ENCODE results near the gene MGAT5B. TPM values are rescaled to one million over a fixed set of nuclear protein-coding genes. Genes with fewer than 3 reads are reported as not detected.
A peak's percentile ranks its signal among the peaks of the same experiment; 100 is the strongest.

MGAT5B gene
- total RNA-seq, 6 experiments from 2014 or later, result 0.16 TPM; not detected in 5

DNA sequence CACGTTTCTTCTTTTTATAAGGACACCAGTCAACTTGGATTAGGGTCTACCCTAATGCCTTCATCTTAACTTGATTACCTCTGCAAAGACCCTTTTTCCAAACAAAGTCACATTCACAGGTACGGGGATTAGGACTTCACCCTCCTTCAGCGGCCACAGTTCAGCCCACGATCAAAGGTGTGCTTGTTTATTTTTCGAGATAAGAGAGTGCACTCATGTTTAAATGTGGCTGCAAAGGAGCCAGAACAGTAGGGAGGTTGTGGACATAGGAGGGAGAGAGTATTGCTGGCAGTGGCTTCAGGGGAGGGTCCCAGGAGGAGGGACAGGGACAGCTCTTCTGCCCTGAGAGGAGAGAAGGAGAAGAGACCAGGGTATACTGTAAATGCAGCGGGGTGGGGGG is 46.7 kb downstream of the MGAT5B start:
- 32% methylated on average over 6 of the region's 6 CpGs for WGBS (ENCODE audit: insufficient coverage, low coverage, low lambda C conversion rate, missing lambda C conversion rate)
- no peaks in the 10 kb centered on the region for H3K4me1 ChIP-seq
- no peak overlapping the region for H3K27ac ChIP-seq
- H3K27me3 ChIP-seq, result no peaks in the 10 kb centered on the region
- intact Hi-C loops (cut with DNase I), result no loop called here
- no peak for TF ChIP-seq CTCF (IDR thresholded peaks at IDR 0.05)
- TF ChIP-seq POLR2A (IDR thresholded peaks at IDR 0.05), result no peak
- H3K36me3 ChIP-seq, result no peaks in the 10 kb centered on the region
- DNase-seq (no peak), ATAC-seq (no peak)
- H3K9me3 ChIP-seq, result no peaks in the 10 kb centered on the region
- H3K4me3 ChIP-seq, result no peak overlapping the region

DNA sequence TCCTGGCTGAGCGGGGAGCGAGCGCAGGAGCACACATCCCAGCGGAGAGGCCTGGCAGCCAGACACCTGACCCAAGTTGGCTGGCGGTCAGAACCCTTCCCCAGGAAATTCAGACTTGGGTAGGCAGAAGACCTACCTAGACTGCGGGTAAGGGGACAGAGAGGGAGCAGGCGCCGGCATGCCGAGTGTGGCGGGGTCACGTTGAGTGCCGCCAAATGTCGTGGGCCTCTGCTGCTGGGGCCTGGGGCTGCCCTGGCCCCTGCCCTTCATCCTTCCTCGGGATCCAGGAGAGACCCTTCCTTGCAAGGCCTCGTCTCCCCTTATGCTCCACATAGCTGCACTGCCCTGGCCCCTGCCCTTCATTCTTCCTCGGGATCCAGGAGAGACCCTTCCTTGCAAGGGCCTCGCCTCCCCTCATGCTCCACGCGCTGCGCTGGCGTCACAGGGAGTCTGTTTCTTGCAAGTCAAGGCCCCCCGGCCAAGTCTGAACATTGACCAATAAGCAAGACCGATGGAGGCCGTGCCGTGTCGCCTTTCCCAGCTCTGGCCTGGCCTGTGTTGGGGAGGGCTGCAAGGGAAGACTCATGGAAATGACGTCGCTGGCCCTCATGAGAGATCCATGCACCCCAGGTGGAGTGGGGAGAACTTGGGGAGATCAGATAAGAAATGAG is 47.8 kb downstream of the MGAT5B start:
- H3K36me3 ChIP-seq, result no peaks in the 10 kb centered on the region
- DNase-seq, result peak in 1 of 3 donors; percentile 43
- no peak for ATAC-seq
- H3K27me3 ChIP-seq, result no peaks in the 10 kb centered on the region
- H3K27ac ChIP-seq, result no peak overlapping the region
- H3K4me3 ChIP-seq, result no peak overlapping the region
- 83% methylated on average over 15 of the region's 28 CpGs for WGBS (ENCODE audit: insufficient coverage, low coverage, low lambda C conversion rate, missing lambda C conversion rate)
- intact Hi-C loops (cut with DNase I), result no loop called here
- TF ChIP-seq CTCF (IDR thresholded peaks at IDR 0.05) (no peak), POLR2A (IDR thresholded peaks at IDR 0.05) (no peak)
- no peaks in the 10 kb centered on the region for H3K9me3 ChIP-seq
- H3K4me1 ChIP-seq, result no peaks in the 10 kb centered on the region

DNA sequence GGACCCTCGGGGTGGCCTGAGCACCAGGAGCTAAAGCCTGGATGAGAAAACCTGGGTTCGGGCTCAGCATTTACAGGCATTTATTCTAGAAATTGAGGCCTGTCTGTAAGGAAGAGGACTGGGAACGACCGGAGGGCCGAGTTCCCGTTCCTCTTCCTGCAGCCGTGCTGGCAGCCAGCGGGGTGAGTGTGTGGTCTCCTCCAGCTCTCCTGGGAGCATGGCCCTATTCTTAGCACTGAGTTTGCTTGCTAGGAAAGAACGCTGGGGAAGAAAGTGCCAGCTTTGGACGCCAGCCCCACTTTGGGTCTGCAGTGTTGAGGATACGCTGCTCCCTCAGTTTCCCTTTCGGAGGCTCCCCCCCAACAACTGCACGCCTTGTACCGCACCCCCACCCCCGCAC is 49.6 kb downstream of the MGAT5B start:
- no peak overlapping the region for H3K27ac ChIP-seq
- WGBS (ENCODE audit: insufficient coverage, low coverage, low lambda C conversion rate, missing lambda C conversion rate), result 44% methylated on average over 7 of the region's 15 CpGs
- no peaks in the 10 kb centered on the region for H3K27me3 ChIP-seq
- H3K9me3 ChIP-seq, result no peaks in the 10 kb centered on the region
- H3K4me1 ChIP-seq, result no peaks in the 10 kb centered on the region
- H3K4me3 ChIP-seq, result no peak overlapping the region
- H3K36me3 ChIP-seq, result no peaks in the 10 kb centered on the region
- ATAC-seq, result no peak
- intact Hi-C loops (cut with DNase I), result no loop called here
- DNase-seq, result no peak
- no peak for TF ChIP-seq CTCF (IDR thresholded peaks at IDR 0.05)
- no peak for TF ChIP-seq POLR2A (IDR thresholded peaks at IDR 0.05)

DNA sequence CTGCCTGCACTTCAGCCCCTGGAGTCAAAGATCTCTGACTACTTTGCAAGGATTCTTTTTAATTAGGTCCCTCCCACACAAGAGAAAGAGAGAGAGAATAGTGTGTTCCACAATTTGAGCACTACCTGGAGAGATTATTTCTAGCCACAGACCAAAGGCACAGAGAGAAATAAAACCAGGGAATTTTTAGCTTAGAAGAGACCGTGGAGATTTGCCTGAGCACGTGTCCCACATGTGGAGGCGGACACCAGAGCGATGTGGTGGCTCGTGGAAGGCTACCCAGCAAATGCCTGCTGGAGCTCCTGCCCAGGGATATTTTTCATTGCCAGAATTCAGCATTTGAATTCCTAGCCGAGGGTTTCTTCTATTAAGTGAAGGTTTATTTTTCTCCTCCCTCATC is 50.6 kb downstream of the MGAT5B start:
- intact Hi-C loops (cut with DNase I), result no loop called here
- no peaks in the 10 kb centered on the region for H3K36me3 ChIP-seq
- H3K4me3 ChIP-seq, result no peak overlapping the region
- no peaks in the 10 kb centered on the region for H3K4me1 ChIP-seq
- DNase-seq (no peak), ATAC-seq (no peak)
- no peaks in the 10 kb centered on the region for H3K9me3 ChIP-seq
- H3K27me3 ChIP-seq, result no peaks in the 10 kb centered on the region
- TF ChIP-seq POLR2A (IDR thresholded peaks at IDR 0.05), result no peak
- TF ChIP-seq CTCF (IDR thresholded peaks at IDR 0.05), result no peak
- WGBS (ENCODE audit: insufficient coverage, low coverage, low lambda C conversion rate, missing lambda C conversion rate), result 61% methylated on average over 6 of the region's 6 CpGs
- no peak overlapping the region for H3K27ac ChIP-seq
